Body of pancreas (tissue), 4 donors: ENCODE measurements around the gene NYAP1.

Source experiments
- POLR2A ChIP-seq, 3 donors: fragments of 450-650 bp; IDR thresholded peaks; one replicate each; pipeline ENCODE4 v1.6.1; 2016; ENCODE audit warnings: antibody characterized with exemption in 3 of 3, mild to moderate bottlenecking in 2 of 3
- TF ChIP-seq, protein P1 (sequence below), 7 experiments: fragments of 450-650 bp in 4 of 7; fragments of 200-600 bp in 3 of 7; sonication (generic) in 3 of 7; IDR thresholded peaks; one replicate each; pipeline ENCODE4 v1.5.1; 2016 to 2019; ENCODE audit warnings: antibody characterized with exemption in 7 of 7

- TF ChIP-seq, protein P1, sequence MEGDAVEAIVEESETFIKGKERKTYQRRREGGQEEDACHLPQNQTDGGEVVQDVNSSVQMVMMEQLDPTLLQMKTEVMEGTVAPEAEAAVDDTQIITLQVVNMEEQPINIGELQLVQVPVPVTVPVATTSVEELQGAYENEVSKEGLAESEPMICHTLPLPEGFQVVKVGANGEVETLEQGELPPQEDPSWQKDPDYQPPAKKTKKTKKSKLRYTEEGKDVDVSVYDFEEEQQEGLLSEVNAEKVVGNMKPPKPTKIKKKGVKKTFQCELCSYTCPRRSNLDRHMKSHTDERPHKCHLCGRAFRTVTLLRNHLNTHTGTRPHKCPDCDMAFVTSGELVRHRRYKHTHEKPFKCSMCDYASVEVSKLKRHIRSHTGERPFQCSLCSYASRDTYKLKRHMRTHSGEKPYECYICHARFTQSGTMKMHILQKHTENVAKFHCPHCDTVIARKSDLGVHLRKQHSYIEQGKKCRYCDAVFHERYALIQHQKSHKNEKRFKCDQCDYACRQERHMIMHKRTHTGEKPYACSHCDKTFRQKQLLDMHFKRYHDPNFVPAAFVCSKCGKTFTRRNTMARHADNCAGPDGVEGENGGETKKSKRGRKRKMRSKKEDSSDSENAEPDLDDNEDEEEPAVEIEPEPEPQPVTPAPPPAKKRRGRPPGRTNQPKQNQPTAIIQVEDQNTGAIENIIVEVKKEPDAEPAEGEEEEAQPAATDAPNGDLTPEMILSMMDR (IDR thresholded peaks at IDR 0.05) = no peak
- TF ChIP-seq POLR2A (IDR thresholded peaks at IDR 0.05) = no peak
These were observed 37.3 kb downstream of the NYAP1 start for GRCh38 chr7:100521076-100521475.
